ENCODE results near the gene SLC8A2.

Gene SLC8A2

GRCh38 chr19:47432091-47432490 lies 39.6 kb downstream of the SLC8A2 start:
- Histone ChIP-seq H3K27me3 (peaks cover 0 to 68% of the 10 kb centered on the region in 2 donors), H3K4me1 (peaks cover 0 to 39% (median 25%) of the 10 kb centered on the region in 4 donors), H3K9me3 (no peaks in the 10 kb centered on the region), H3K4me3 (no peak overlapping the region), H3K27ac (no peak overlapping the region), H3K36me3 (no peaks in the 10 kb centered on the region)
- intact Hi-C loops (cut with DNase I; ENCODE audit: low total_unique reads): no loop called here
- DNase-seq: no peak
- TF ChIP-seq, protein P1, sequence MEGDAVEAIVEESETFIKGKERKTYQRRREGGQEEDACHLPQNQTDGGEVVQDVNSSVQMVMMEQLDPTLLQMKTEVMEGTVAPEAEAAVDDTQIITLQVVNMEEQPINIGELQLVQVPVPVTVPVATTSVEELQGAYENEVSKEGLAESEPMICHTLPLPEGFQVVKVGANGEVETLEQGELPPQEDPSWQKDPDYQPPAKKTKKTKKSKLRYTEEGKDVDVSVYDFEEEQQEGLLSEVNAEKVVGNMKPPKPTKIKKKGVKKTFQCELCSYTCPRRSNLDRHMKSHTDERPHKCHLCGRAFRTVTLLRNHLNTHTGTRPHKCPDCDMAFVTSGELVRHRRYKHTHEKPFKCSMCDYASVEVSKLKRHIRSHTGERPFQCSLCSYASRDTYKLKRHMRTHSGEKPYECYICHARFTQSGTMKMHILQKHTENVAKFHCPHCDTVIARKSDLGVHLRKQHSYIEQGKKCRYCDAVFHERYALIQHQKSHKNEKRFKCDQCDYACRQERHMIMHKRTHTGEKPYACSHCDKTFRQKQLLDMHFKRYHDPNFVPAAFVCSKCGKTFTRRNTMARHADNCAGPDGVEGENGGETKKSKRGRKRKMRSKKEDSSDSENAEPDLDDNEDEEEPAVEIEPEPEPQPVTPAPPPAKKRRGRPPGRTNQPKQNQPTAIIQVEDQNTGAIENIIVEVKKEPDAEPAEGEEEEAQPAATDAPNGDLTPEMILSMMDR (IDR thresholded peaks at IDR 0.05): no peak

DNA sequence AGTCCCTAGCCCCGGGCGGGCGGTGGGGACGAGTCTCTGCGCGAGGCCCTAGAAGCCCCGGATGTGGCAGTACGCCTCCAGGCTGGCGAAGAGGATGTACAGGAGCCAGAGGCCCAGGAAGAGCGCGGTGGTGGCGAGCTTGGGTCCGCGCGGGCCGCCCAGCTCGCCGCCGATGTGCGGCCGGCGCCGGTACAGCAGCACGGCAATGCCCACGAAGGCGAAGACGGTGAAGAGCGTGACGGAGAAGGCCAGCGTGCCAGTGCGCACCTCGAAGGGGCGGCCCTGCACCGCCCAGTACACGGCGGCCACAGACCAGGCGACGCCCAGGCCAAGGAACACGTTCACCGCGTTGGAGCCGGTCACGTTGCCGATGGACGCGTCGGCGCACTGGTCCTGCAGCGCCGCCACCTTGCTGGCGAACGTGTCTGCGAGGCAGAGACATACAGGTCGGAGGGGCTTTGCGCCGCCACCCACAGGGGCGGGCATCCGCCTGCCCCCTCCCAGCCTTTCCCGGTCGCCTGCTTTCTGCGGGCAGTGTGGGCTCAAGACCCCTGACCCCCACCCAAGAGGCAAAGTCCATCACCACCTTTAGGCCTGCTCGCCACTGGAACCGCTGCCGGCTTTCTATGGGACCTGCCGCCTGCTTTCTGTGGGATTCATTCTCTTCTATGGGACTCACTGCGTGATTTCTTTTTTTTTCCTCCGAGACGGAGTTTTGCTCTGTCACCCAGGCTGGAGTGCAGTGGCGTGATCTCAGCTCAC lies 41.5 kb downstream of the SLC8A2 start:
- TF ChIP-seq, protein P1 (IDR thresholded peaks at IDR 0.05): peak; percentile 30 to 42
- Histone ChIP-seq H3K4me1 (peaks cover 0 to 34% (median 25%) of the 10 kb centered on the region in 4 donors), H3K27ac (no peak overlapping the region), H3K36me3 (no peaks in the 10 kb centered on the region), H3K9me3 (no peaks in the 10 kb centered on the region), H3K27me3 (peaks cover 0 to 70% of the 10 kb centered on the region in 2 donors), H3K4me3 (peak overlapping the region in 1 of 2 donors; percentile 15)
- DNase-seq: no peak
- intact Hi-C loops (cut with DNase I; ENCODE audit: low total_unique reads): no loop called here

DNA sequence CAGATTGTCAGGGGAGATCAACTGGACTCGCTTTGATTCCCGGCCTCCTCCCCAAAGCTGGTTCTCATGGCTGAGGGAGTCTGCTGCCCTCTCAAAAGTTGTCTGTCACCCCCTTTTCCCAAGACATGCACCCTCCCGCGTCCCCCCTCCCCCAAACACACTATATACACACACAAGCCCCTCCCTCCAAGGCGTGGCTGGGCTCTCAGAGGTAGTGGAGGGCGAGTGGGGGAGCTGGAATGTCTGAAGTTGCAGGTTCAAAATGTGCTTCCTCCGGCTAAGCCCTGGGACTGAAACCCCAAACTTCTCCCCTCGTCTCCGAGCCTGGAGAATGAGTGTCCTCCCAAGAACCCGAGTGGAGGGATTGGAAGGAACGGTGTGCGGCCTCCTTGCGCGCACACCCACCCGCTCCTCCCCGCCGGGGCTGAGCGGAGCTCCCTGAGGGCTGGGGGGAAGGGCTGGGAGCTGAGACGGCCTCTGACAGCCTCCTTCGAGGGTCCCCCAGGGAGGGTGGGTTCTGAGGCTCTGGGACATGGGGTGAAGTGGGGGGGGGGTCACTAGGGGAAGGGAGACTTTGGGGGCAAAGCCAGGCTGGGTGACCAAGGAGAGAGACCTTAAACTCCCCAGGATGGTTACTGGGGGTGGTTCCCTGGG lies 42.4 kb downstream of the SLC8A2 start:
- no peak overlapping the region for H3K27ac ChIP-seq
- intact Hi-C loops (cut with DNase I; ENCODE audit: low total_unique reads): no loop called here
- no peaks in the 10 kb centered on the region for H3K9me3 ChIP-seq
- peaks cover 0 to 80% of the 10 kb centered on the region in 2 donors for H3K27me3 ChIP-seq
- TF ChIP-seq, protein P1 (IDR thresholded peaks at IDR 0.05): no peak
- H3K4me3 ChIP-seq: no peak overlapping the region
- H3K4me1 ChIP-seq: peaks cover 0 to 34% (median 25%) of the 10 kb centered on the region in 4 donors
- H3K36me3 ChIP-seq: no peaks in the 10 kb centered on the region
- no peak for DNase-seq

DNA sequence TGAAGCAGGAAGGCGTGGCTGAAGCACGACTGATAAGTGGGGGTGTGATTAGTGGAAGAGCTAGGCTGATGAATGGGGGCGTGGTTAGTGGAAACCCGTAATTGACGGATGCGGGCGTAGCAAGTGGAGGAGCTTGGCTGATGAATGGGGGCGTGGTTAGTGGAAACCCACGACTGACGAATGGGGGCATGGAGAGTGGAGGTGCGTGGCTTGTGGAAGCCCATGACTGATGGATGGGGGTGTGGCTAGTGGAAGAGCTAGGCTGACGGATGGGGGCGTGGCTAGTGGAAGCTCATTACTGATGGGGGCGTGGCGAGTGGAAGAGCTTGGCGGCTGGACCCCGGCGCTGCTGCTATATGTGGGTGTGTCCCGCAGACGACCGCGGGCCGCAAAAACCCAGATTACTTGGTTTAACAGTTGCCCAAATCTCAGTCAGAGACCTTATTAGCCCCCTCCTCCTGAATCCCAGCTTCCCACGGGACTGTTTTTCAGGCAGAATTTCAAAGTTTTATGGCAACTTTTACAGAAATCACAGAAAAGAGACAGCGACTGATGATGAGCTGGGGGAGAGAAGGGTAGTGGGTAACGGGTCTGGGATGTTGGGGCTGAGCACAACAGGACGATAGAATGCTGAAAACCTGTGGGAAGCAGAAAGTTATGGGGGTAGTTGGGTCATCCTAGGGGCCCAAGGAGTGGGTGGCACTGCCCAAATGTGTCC lies 43.4 kb downstream of the SLC8A2 start:
- no peak overlapping the region for H3K27ac ChIP-seq
- no peaks in the 10 kb centered on the region for H3K9me3 ChIP-seq
- intact Hi-C loops (cut with DNase I; ENCODE audit: low total_unique reads): no loop called here
- H3K27me3 ChIP-seq: peaks cover 0 to 88% of the 10 kb centered on the region in 2 donors
- TF ChIP-seq, protein P1 (IDR thresholded peaks at IDR 0.05): no peak
- no peaks in the 10 kb centered on the region for H3K36me3 ChIP-seq
- peaks cover 0 to 30% (median 25%) of the 10 kb centered on the region in 4 donors for H3K4me1 ChIP-seq
- peak; percentile 70 to 76 for DNase-seq
- H3K4me3 ChIP-seq: no peak overlapping the region

GRCh38 chr19:47427241-47428176 lies 44.2 kb downstream of the SLC8A2 start:
- Histone ChIP-seq H3K4me3 (no peak overlapping the region), H3K9me3 (no peaks in the 10 kb centered on the region), H3K4me1 (peaks cover 0 to 28% (median 24%) of the 10 kb centered on the region in 4 donors), H3K36me3 (no peaks in the 10 kb centered on the region), H3K27me3 (peaks cover 0 to 94% of the 10 kb centered on the region in 2 donors), H3K27ac (no peak overlapping the region)
- TF ChIP-seq, protein P1 (IDR thresholded peaks at IDR 0.05): peak; percentile 74 to 77
- intact Hi-C loops (cut with DNase I; ENCODE audit: low total_unique reads): no loop called here
- no peak for DNase-seq
